ENCODE results near the gene ATXN7L3.
"Not testable (repeated sequence)": the region's sequence is repeated elsewhere in the genome, so short reads cannot be mapped to it uniquely, and the experiment has no call there.

GRCh38 chr17:44143921-44144320, 55.8 kb downstream of the ATXN7L3 start:
- not testable (repeated sequence) for TF ChIP-seq ZBTB49 (tag by site-specific recombination; IDR thresholded peaks at IDR 0.05; ENCODE audit: low read depth); ZNF175 (tag by site-specific recombination; IDR thresholded peaks at IDR 0.05); KLF1 (tag by site-specific recombination; IDR thresholded peaks at IDR 0.05); GFI1B (tag by site-specific recombination; IDR thresholded peaks at IDR 0.05); ZNF645 (tag by site-specific recombination; IDR thresholded peaks at IDR 0.05); PATZ1 (tag by site-specific recombination; IDR thresholded peaks at IDR 0.05); ZBTB44 (tag by site-specific recombination; IDR thresholded peaks at IDR 0.05); KLF16 (tag by site-specific recombination; IDR thresholded peaks at IDR 0.05); ZNF274 (IDR thresholded peaks at IDR 0.05; ENCODE audit: low read length); ZNF274 (tag by site-specific recombination; IDR thresholded peaks at IDR 0.05; ENCODE audit: borderline replicate concordance)
- TF ChIP-seq, protein P1, sequence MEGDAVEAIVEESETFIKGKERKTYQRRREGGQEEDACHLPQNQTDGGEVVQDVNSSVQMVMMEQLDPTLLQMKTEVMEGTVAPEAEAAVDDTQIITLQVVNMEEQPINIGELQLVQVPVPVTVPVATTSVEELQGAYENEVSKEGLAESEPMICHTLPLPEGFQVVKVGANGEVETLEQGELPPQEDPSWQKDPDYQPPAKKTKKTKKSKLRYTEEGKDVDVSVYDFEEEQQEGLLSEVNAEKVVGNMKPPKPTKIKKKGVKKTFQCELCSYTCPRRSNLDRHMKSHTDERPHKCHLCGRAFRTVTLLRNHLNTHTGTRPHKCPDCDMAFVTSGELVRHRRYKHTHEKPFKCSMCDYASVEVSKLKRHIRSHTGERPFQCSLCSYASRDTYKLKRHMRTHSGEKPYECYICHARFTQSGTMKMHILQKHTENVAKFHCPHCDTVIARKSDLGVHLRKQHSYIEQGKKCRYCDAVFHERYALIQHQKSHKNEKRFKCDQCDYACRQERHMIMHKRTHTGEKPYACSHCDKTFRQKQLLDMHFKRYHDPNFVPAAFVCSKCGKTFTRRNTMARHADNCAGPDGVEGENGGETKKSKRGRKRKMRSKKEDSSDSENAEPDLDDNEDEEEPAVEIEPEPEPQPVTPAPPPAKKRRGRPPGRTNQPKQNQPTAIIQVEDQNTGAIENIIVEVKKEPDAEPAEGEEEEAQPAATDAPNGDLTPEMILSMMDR (tag by site-specific recombination; IDR thresholded peaks at IDR 0.05) = not testable (repeated sequence)
- TF ChIP-seq, protein P2, sequence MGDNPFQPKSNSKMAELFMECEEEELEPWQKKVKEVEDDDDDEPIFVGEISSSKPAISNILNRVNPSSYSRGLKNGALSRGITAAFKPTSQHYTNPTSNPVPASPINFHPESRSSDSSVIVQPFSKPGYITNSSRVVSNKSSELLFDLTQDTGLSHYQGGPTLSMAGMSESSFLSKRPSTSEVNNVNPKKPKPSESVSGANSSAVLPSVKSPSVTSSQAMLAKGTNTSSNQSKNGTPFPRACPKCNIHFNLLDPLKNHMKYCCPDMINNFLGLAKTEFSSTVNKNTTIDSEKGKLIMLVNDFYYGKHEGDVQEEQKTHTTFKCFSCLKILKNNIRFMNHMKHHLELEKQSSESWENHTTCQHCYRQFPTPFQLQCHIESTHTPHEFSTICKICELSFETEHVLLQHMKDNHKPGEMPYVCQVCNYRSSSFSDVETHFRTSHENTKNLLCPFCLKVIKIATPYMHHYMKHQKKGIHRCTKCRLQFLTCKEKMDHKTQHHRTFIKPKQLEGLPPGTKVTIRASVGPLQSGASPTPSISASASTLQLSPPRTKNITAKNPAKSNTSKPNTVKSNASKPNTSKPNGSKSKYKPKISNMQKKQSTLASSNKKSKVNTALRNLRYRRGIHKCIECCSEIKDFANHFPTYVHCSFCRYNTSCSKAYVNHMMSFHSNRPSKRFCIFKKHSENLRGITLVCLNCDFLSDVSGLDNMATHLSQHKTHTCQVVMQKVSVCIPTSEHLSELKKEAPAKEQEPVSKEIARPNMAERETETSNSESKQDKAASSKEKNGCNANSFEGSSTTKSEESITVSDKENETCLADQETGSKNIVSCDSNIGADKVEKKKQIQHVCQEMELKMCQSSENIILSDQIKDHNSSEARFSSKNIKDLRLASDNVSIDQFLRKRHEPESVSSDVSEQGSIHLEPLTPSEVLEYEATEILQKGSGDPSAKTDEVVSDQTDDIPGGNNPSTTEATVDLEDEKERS (tag by site-specific recombination; IDR thresholded peaks at IDR 0.05) = not testable (repeated sequence)
